Immature natural killer cell (primary cell): ENCODE measurements around the gene SP6. TPM values are rescaled to one million over a fixed set of nuclear protein-coding genes. Genes with fewer than 3 reads are reported as not detected.

Source experiments
- DNase-seq, 3 donors: peaks; one replicate each; pipeline ENCODE4 v3.0.0; 2022; ENCODE audit warnings: mixed read lengths in 1 of 3
- H3K27ac Mint-ChIP-seq, 6 donors: one replicate each; pipeline ENCODE4 v1.8.0; 2020; ENCODE audit warnings: mixed read lengths in 6 of 6, mild to moderate bottlenecking in 5 of 6, inconsistent platforms in 4 of 6, moderate library complexity in 3 of 6
- H3K27me3 Mint-ChIP-seq, 3 donors: one replicate each; pipeline ENCODE4 v1.8.0; 2020 to 2021; ENCODE audit warnings: low read depth in 3 of 3, mild to moderate bottlenecking in 3 of 3, mixed read lengths in 3 of 3, moderate library complexity in 3 of 3, inconsistent platforms in 1 of 3
- H3K36me3 Mint-ChIP-seq, 3 donors: one replicate each; pipeline ENCODE4 v1.8.0; 2020; ENCODE audit warnings: mixed read lengths in 3 of 3, inconsistent platforms in 2 of 3, mild to moderate bottlenecking in 2 of 3
- H3K4me1 Mint-ChIP-seq, 2 donors: one replicate each; pipeline ENCODE4 v1.8.0; 2020; ENCODE audit warnings: inconsistent platforms in 2 of 2, mild to moderate bottlenecking in 2 of 2, mixed read lengths in 2 of 2, moderate library complexity in 1 of 2
- H3K4me3 Mint-ChIP-seq, 5 donors: one replicate each; pipeline ENCODE4 v1.8.0; 2020; ENCODE audit warnings: mild to moderate bottlenecking in 5 of 5, mixed read lengths in 5 of 5, inconsistent platforms in 3 of 5, moderate library complexity in 3 of 5
- H3K9me3 Mint-ChIP-seq, 6 donors: one replicate each; pipeline ENCODE4 v1.8.0; 2020; ENCODE audit warnings: mild to moderate bottlenecking in 6 of 6, mixed read lengths in 6 of 6, inconsistent platforms in 4 of 6, moderate library complexity in 3 of 6
- polyA plus RNA-seq, 3 donors: library from polyadenylated mRNA; unstranded; fragments of 300-500 nt; fragmentation: Illumina TruSeq; gene quantifications; one replicate each; pipeline ENCODE4 v1.2.3, GENCODE V29; 2021

SP6 gene
- polyA plus RNA-seq, 3 donors from 2014 or later = not detected

GRCh38 chr17:47841488-47842291, 9.3 kb downstream of the SP6 start:
- peaks cover 6 to 10% (median 7%) of the 10 kb centered on the region in 3 donors for H3K27me3 Mint-ChIP-seq
- H3K4me3 Mint-ChIP-seq = peak overlapping the region; percentile 93 to 97 (median 95)
- H3K36me3 Mint-ChIP-seq = peaks cover 0 to 3% (median 0%) of the 10 kb centered on the region in 3 donors
- peak overlapping the region; percentile 64 to 94 (median 91) for H3K27ac Mint-ChIP-seq
- no peak for DNase-seq
- H3K4me1 Mint-ChIP-seq = peaks cover 17 to 30% of the 10 kb centered on the region in 2 donors
- H3K9me3 Mint-ChIP-seq = no peaks in the 10 kb centered on the region

- H3K4me1 Mint-ChIP-seq = peaks cover 17 to 30% of the 10 kb centered on the region in 2 donors
Measured at GRCh38 chr17:47840742-47841487, 10.0 kb downstream of the SP6 start, which contains the start of gene SCRN2. SCRN2 (minus strand) TSS chr17:47841273; CDS start chr17:47840843, 430 bp downstream.

GRCh38 chr17:47840001-47840741, 10.8 kb downstream of the SP6 start:
- Mint-ChIP-seq H3K27ac (peak overlapping the region in 5 of 6 donors; percentile 16 to 94 (median 83)), H3K36me3 (peaks cover 0 to 6% (median 0%) of the 10 kb centered on the region in 3 donors), H3K4me3 (peak overlapping the region; percentile 93 to 97 (median 95)), H3K9me3 (no peaks in the 10 kb centered on the region), H3K4me1 (peaks cover 17 to 30% of the 10 kb centered on the region in 2 donors), H3K27me3 (peaks cover 0 to 6% (median 5%) of the 10 kb centered on the region in 3 donors)
- DNase-seq = no peak

More at GRCh38 chr17:47840742-47841487, 10.0 kb downstream of the SP6 start, which contains the start of gene SCRN2:
- Mint-ChIP-seq H3K4me3 (peak within 1 kb of the TSS; percentile 93 to 97 (median 95)), H3K9me3 (no peaks in the 10 kb centered on the region), H3K36me3 (peaks cover 0 to 3% (median 0%) of the 10 kb centered on the region in 3 donors), H3K27me3 (peaks cover under 1 to 6% (median 5%) of the 10 kb centered on the region in 3 donors), H3K27ac (peak within 1 kb of the TSS; percentile 64 to 94 (median 91))
- peak; percentile 86 to 88 (median 87) for DNase-seq

DNA sequence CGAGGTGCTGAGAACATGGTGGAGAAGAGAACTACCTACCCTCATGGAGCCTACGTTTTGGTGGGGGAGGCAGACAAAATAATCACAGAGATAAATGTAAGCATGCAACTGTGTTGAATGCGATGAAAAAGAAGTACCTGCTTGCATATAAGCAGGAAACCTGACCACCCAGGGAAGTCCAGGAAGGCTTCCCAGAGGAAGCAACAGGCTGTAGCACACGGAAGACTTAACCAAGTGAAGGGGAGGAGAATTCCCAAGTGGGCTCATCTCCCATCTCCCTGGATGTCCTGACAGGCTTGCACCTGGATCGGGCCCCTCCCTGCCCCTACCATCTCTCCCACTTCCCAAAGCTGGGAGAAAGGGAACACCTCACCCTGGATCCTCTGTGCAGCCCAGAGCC, 11.9 kb downstream of the SP6 start:
- Mint-ChIP-seq H3K27me3 (peaks cover 0 to 4% (median 3%) of the 10 kb centered on the region in 3 donors), H3K4me3 (peak overlapping the region in 1 of 5 donors; percentile 29), H3K4me1 (peaks cover 22 to 30% of the 10 kb centered on the region in 2 donors), H3K27ac (no peak overlapping the region), H3K9me3 (no peaks in the 10 kb centered on the region), H3K36me3 (peaks cover 0 to 6% (median 0%) of the 10 kb centered on the region in 3 donors)
- DNase-seq = no peak

- Mint-ChIP-seq H3K4me1 (peaks cover 26 to 30% of the 10 kb centered on the region in 2 donors), H3K9me3 (no peaks in the 10 kb centered on the region), H3K27ac (no peak overlapping the region), H3K36me3 (peaks cover 0 to 6% (median 0%) of the 10 kb centered on the region in 3 donors), H3K4me3 (peak overlapping the region in 1 of 5 donors; percentile 29), H3K27me3 (peaks cover 0 to 3% (median 3%) of the 10 kb centered on the region in 3 donors)
- no peak for DNase-seq
Measured at GRCh38 chr17:47838636-47839035, 12.3 kb downstream of the SP6 start.

DNA sequence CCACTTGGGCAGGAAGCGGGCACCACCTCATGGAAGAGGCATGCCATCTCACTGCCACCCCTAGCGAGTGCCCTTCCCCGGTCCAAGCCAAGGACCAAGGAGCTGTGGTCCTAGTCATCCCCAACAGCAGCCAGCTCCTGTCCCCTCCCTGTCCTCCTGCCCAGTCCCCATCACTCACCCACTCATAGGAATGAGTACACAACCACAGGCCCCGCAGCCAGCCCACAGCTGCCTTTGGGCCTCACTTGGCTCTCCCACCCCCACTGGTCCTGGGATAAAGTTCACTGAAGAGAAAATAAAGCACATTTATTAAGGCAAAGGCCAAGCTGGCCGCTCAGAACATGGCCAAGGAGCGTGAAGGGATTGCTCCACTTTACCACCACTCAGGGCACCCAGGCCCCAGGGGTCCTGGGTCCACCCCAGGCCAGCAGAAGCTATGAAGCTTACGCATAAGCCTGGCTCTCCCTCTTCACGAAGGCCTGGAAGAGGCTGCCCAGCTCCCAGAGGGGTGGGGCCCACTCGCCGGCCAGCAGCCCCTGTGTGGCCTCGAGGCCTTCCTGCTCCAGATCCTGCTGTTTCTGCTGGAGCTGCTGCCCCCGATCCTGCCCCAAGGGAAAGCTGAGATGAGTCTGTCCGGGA, 13.4 kb downstream of the SP6 start:
- peaks cover 0 to 3% (median 0%) of the 10 kb centered on the region in 3 donors for H3K27me3 Mint-ChIP-seq
- no peaks in the 10 kb centered on the region for H3K9me3 Mint-ChIP-seq
- peak overlapping the region in 1 of 6 donors; percentile 40 for H3K27ac Mint-ChIP-seq
- H3K4me3 Mint-ChIP-seq = no peak overlapping the region
- H3K36me3 Mint-ChIP-seq = peaks cover 0 to 6% (median 0%) of the 10 kb centered on the region in 3 donors
- DNase-seq = no peak
- peaks cover 24 to 26% of the 10 kb centered on the region in 2 donors for H3K4me1 Mint-ChIP-seq

GRCh38 chr17:47836601-47837000, 14.4 kb downstream of the SP6 start:
- Mint-ChIP-seq H3K4me1 (peaks cover 26 to 32% of the 10 kb centered on the region in 2 donors), H3K27me3 (peaks cover 1 to 8% (median 1%) of the 10 kb centered on the region in 3 donors), H3K9me3 (no peaks in the 10 kb centered on the region), H3K4me3 (no peak overlapping the region), H3K36me3 (peaks cover 0 to 6% (median 0%) of the 10 kb centered on the region in 3 donors), H3K27ac (no peak overlapping the region)
- DNase-seq = no peak

DNA sequence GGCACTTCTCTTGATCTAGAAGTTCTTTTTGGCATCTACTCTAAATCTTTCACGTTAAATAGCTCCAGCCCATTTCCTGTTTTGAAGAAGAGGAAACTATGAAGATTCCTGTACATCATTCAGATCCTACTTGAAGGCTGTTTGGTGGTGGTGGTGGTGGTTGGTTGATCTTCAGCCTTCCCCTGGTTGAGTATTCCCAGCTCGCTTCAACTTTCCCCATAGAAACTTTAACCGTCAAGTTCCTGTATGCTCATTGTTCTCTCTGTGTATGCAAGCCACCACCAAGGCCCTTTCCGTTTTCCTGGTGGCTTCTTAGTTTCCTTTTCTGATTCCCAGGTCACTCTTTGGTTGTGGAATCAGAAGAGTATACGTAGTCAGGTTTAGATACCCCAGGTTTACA, 16.2 kb downstream of the SP6 start:
- peak overlapping the region in 3 of 6 donors; percentile 46 to 61 (median 53) for H3K27ac Mint-ChIP-seq
- peaks cover 17 to 26% (median 19%) of the 10 kb centered on the region in 3 donors for H3K27me3 Mint-ChIP-seq
- H3K9me3 Mint-ChIP-seq = no peaks in the 10 kb centered on the region
- no peak overlapping the region for H3K4me3 Mint-ChIP-seq
- no peak for DNase-seq
- H3K36me3 Mint-ChIP-seq = peaks cover 0 to 6% (median 0%) of the 10 kb centered on the region in 3 donors
- peaks cover 29 to 35% of the 10 kb centered on the region in 2 donors for H3K4me1 Mint-ChIP-seq

GRCh38 chr17:47831934-47832327, 19.0 kb downstream of the SP6 start:
- Mint-ChIP-seq H3K9me3 (no peaks in the 10 kb centered on the region), H3K36me3 (peaks cover under 1 to 9% (median 3%) of the 10 kb centered on the region in 3 donors), H3K27ac (peak overlapping the region; percentile 96 to 100 (median 98)), H3K27me3 (peaks cover 17 to 36% (median 24%) of the 10 kb centered on the region in 3 donors), H3K4me1 (peaks cover 44 to 56% of the 10 kb centered on the region in 2 donors), H3K4me3 (peak overlapping the region; percentile 91 to 98 (median 94))
- DNase-seq = no peak

DNA sequence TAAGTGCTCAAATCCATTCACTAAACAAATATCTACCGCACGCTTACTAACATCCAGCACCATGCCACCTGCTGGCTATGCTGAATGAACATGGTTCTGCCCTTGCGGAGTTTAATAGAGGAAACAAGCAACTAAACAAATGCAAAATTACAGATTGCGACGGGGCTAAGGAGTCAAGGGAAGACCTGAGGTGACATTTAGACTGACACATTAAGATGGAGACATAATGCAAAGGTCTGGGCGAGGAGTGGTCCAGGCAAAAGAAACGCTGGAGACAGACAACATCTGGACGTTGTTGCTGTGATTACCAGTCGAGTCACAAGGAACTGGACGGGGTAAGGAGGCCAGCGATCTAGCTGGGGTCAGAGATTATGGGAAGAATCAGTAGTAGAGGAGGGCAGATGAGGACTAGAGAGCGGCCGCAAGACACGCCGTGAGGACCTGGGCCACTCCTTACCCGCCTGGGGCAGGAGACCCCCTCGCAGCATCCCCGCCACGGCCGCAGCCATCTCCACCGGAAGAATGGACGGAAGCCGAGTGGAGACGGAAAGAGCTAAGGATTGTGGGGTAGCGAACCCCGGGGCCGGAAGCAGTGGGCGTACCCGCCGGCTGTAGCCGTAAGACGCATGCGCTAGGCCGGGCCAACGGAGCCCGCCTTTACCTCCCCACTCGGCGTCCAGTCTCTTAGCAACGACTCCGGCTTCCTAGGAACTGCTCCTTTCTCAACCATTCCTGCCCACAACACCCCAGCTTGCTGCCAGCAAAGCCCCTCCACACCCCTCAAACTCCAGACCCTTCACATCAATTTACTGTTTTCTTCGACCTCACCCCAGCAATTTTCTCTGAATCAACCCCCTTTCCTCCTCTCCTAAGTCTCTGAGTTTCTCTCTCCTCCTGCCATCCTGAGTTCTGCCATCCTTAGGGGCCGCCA, 19.7 kb downstream of the SP6 start, which contains the start of the genes LRRC46 and MRPL10:
TSS of gene LRRC46 (plus strand) at position 668 of the 931 bp plus-strand sequence. CDS start 320 bp downstream, outside the sequence.
TSS of gene MRPL10 (minus strand) at position 539 of the 931 bp plus-strand sequence. CDS start at position 509, 30 bp downstream.
- Mint-ChIP-seq H3K27ac (peak within 1 kb of the TSS; percentile 96 to 100 (median 98)), H3K4me3 (peak within 1 kb of the TSS; percentile 91 to 98 (median 94)), H3K4me1 (peaks cover 44 to 61% of the 10 kb centered on the region in 2 donors), H3K27me3 (peaks cover 17 to 36% (median 24%) of the 10 kb centered on the region in 3 donors), H3K36me3 (peaks cover 7 to 15% (median 7%) of the 10 kb centered on the region in 3 donors), H3K9me3 (no peaks in the 10 kb centered on the region)
- peak; percentile 92 to 94 (median 93) for DNase-seq

GRCh38 chr17:47830396-47831002, 20.5 kb downstream of the SP6 start:
- peaks cover 9 to 22% (median 11%) of the 10 kb centered on the region in 3 donors for H3K36me3 Mint-ChIP-seq
- peak overlapping the region; percentile 96 to 100 (median 98) for H3K27ac Mint-ChIP-seq
- H3K4me1 Mint-ChIP-seq = peaks cover 44 to 61% of the 10 kb centered on the region in 2 donors
- no peaks in the 10 kb centered on the region for H3K9me3 Mint-ChIP-seq
- H3K4me3 Mint-ChIP-seq = peak overlapping the region; percentile 91 to 98 (median 94)
- no peak for DNase-seq
- H3K27me3 Mint-ChIP-seq = peaks cover 17 to 35% (median 24%) of the 10 kb centered on the region in 3 donors
